Measurements from ENCODE around the gene SDK1.

Gene SDK1

GRCh38 chr7:4124556-4125477 lies 823.8 kb downstream of the SDK1 start:
- no peak for FAIRE-seq

- no peak for FAIRE-seq
Observed at GRCh38 chr7:4127909-4128560, 827.0 kb downstream of the SDK1 start.

- FAIRE-seq = no peak
Observed at GRCh38 chr7:4129481-4130122, 828.5 kb downstream of the SDK1 start.

- no peak for FAIRE-seq
Observed at GRCh38 chr7:4131063-4131462, 830.0 kb downstream of the SDK1 start.

GRCh38 chr7:4132221-4132620 lies 831.2 kb downstream of the SDK1 start:
- no peak for FAIRE-seq

GRCh38 chr7:4133491-4134044 lies 832.5 kb downstream of the SDK1 start:
- FAIRE-seq = no peak

- FAIRE-seq = no peak
Observed at GRCh38 chr7:4134204-4134603, 833.2 kb downstream of the SDK1 start.

GRCh38 chr7:4134631-4135030 lies 833.6 kb downstream of the SDK1 start:
- no peak for FAIRE-seq

GRCh38 chr7:4135301-4135700 lies 834.2 kb downstream of the SDK1 start:
- no peak for FAIRE-seq

GRCh38 chr7:4136036-4136435 lies 835.0 kb downstream of the SDK1 start:
- FAIRE-seq = no peak

GRCh38 chr7:4136501-4137110 lies 835.6 kb downstream of the SDK1 start:
- FAIRE-seq = no peak

- FAIRE-seq = no peak
Observed at GRCh38 chr7:4137552-4137951, 836.5 kb downstream of the SDK1 start.

- FAIRE-seq = no peak
Observed at GRCh38 chr7:4138866-4139265, 837.8 kb downstream of the SDK1 start.

- FAIRE-seq = no peak
Observed at GRCh38 chr7:4139656-4140625, 838.9 kb downstream of the SDK1 start.

GRCh38 chr7:4140933-4141332 lies 839.9 kb downstream of the SDK1 start:
- FAIRE-seq = no peak

- FAIRE-seq = no peak
Observed at GRCh38 chr7:4143006-4143405, 842.0 kb downstream of the SDK1 start.

- no peak for FAIRE-seq
Observed at GRCh38 chr7:4143511-4144171, 842.6 kb downstream of the SDK1 start.

GRCh38 chr7:4144172-4144701 lies 843.2 kb downstream of the SDK1 start:
- no peak for FAIRE-seq

- no peak for FAIRE-seq
Observed at GRCh38 chr7:4144811-4145510, 843.9 kb downstream of the SDK1 start.

GRCh38 chr7:4145576-4145975 lies 844.5 kb downstream of the SDK1 start:
- no peak for FAIRE-seq

Measured in G401.6 (cell line).